HG02885 (cell line): ENCODE data around the gene AKAP8L.
"Not testable (repeated sequence)": the region's sequence is repeated elsewhere in the genome, so short reads cannot be mapped to it uniquely, and the experiment has no call there.

Experiments
- ATAC-seq: cut with Tn5 transposase; IDR thresholded peaks from one replicate; pipeline ENCODE4 v1.9.1; 2021; ENCODE audit warnings: mild to moderate bottlenecking; ENCODE audit not compliant: unreplicated experiment, poor library complexity

Gene AKAP8L

GRCh38 chr19:15365264-15365663 lies 53.5 kb downstream of the AKAP8L start:
- no peak for ATAC-seq

GRCh38 chr19:15363791-15364190 lies 55.0 kb downstream of the AKAP8L start:
- not testable (repeated sequence) for ATAC-seq

GRCh38 chr19:15363048-15363447 lies 55.7 kb downstream of the AKAP8L start:
- not testable (repeated sequence) for ATAC-seq

- ATAC-seq = not testable (repeated sequence)
Measured at GRCh38 chr19:15360015-15360414, 58.8 kb downstream of the AKAP8L start.

- ATAC-seq = no peak
Measured at GRCh38 chr19:15358918-15359317, 59.9 kb downstream of the AKAP8L start.

GRCh38 chr19:15357906-15358305 lies 60.9 kb downstream of the AKAP8L start:
- ATAC-seq = no peak

GRCh38 chr19:15354566-15355296 lies 64.1 kb downstream of the AKAP8L start:
- ATAC-seq = no peak

- no peak for ATAC-seq
Measured at GRCh38 chr19:15353908-15354307, 64.9 kb downstream of the AKAP8L start.

- not testable (repeated sequence) for ATAC-seq
Measured at GRCh38 chr19:15352535-15352934, 66.3 kb downstream of the AKAP8L start.

GRCh38 chr19:15341328-15341727 lies 77.5 kb downstream of the AKAP8L start:
- not testable (repeated sequence) for ATAC-seq

- no peak for ATAC-seq
Measured at GRCh38 chr19:15340086-15340485, 78.7 kb downstream of the AKAP8L start.

- no peak for ATAC-seq
Measured at GRCh38 chr19:15337202-15337601, 81.6 kb downstream of the AKAP8L start.

GRCh38 chr19:15335992-15336391 lies 82.8 kb downstream of the AKAP8L start:
- ATAC-seq = not testable (repeated sequence)

- ATAC-seq = peak; percentile 59
Measured at GRCh38 chr19:15332311-15332996, 86.3 kb downstream of the AKAP8L start, which contains the start of gene BRD4. Gene BRD4, minus strand, starts transcription at chr19:15332539. Its CDS starts 59,440 bp downstream, at chr19:15273099.

- ATAC-seq = peak; percentile 40
Measured at GRCh38 chr19:15331419-15332310, 87.1 kb downstream of the AKAP8L start.

- no peak for ATAC-seq
Measured at GRCh38 chr19:15330801-15331418, 87.9 kb downstream of the AKAP8L start.
